HCT116 (cell line): ENCODE data around the gene UBQLN2. TPM values are rescaled to one million over a fixed set of nuclear protein-coding genes. Genes with fewer than 3 reads are reported as not detected.
"Not testable (repeated sequence)": the region's sequence is repeated elsewhere in the genome, so short reads cannot be mapped to it uniquely, and the experiment has no call there.

Experiments
- ATAC-seq: fragments of 200-7000 bp; cut with Tn5 transposase; 2 replicates; pipeline ENCODE4 v1.9.1; 2020; ENCODE audit warnings: mild to moderate bottlenecking, moderate library complexity
- BruUV-seq: library from RNA; stranded (reverse); fragments of 400-500 nt; replicated peaks from 2 replicates; lab custom pipeline; 2021; lab: Mats Ljungman, UMichigan
- CTCF ChIA-PET: fragments of 300-600 bp; sonication (Branson Sonifier 250); formaldehyde crosslinking; loops from one replicate; lab custom pipeline; 2021; ENCODE audit warnings: antibody characterized with exemption; lab: Charles Lee
- POLR2A ChIA-PET: fragments of 300-600, 350-600 bp; sonication (Branson Sonifier 250); formaldehyde crosslinking; loops from one replicate; lab custom pipeline; 2021; ENCODE audit warnings: antibody characterized with exemption; lab: Charles Lee
- RAD21 ChIA-PET, 2 experiments: fragments of 300-600 bp; sonication (Branson Sonifier 250); formaldehyde crosslinking; loops; one replicate each; lab custom pipeline; 2023; ENCODE audit warnings: low total read pairs in 2 of 2; ENCODE audit not compliant: uncharacterized antibody in 2 of 2, unreplicated experiment in 2 of 2, low non-redundant PET in 1 of 2; lab: Charles Lee
- DNase-seq: peaks from one replicate; pipeline ENCODE4 v3.0.0-alpha.2; 2010; ENCODE audit warnings: low read depth, low spot score
- H2AFZ ChIP-seq: fragments of 200-600 bp; shearing (Covaris generic), sonication (generic); 2 replicates; pipeline ENCODE4 v1.6.1; 2017; ENCODE audit warnings: low read depth, mixed run types, mixed read lengths, antibody characterized with exemption, low read length; ENCODE audit not compliant: poor library complexity, severe bottlenecking
- H3K27ac ChIP-seq: 2 replicates; pipeline ENCODE4 v1.5.1; 2012; ENCODE audit warnings: low read depth, low read length
- H3K27me3 ChIP-seq: fragments of 200-600 bp; sonication (generic); 2 replicates; pipeline ENCODE4 v1.6.1; 2016; ENCODE audit warnings: mixed run types, low read length, mixed read lengths; ENCODE audit not compliant: insufficient read depth
- H3K36me3 ChIP-seq, 2 experiments: fragments of 200-500 bp in 1 of 2; fragments of 200-600 bp in 1 of 2; sonication (Bioruptor generic) in 1 of 2; sonication (generic) in 1 of 2; 2 replicates each; pipeline versions ENCODE4 v1.5.1 to v1.6.1; 2014 to 2016; ENCODE audit warnings: low read length in 2 of 2, inconsistent platforms in 1 of 2, mixed read lengths in 1 of 2, mixed run types in 1 of 2; ENCODE audit not compliant: insufficient read depth in 2 of 2, control insufficient read depth in 1 of 2
- H3K4me1 ChIP-seq, 2 experiments: fragments of 200-600 bp in 1 of 2; sonication (generic) in 1 of 2; 2 replicates each; pipeline versions ENCODE4 v1.5.1 to v1.6.1; 2012 to 2017; ENCODE audit warnings: low read length in 2 of 2, inconsistent platforms in 1 of 2, mild to moderate bottlenecking in 1 of 2, mixed read lengths in 1 of 2, mixed run types in 1 of 2, moderate library complexity in 1 of 2; ENCODE audit not compliant: insufficient read depth in 2 of 2, control insufficient read depth in 1 of 2
- H3K4me2 ChIP-seq: fragments of 200-600 bp; sonication (generic); 2 replicates; pipeline ENCODE4 v1.6.1; 2017; ENCODE audit warnings: mixed run types, low read length, mixed read lengths
- H3K4me3 ChIP-seq, 2 experiments: fragments of 200-600 bp in 1 of 2; sonication (generic) in 1 of 2; replicated peaks in 1 of 2; 2 replicates each; pipeline ENCODE4 v1.5.1; 2011 to 2016; ENCODE audit warnings: low read length in 2 of 2, control low read depth in 1 of 2, low read depth in 1 of 2, mild to moderate bottlenecking in 1 of 2, mixed read lengths in 1 of 2, mixed run types in 1 of 2
- H3K79me2 ChIP-seq: fragments of 200-600 bp; sonication (generic); 2 replicates; pipeline ENCODE4 v1.6.1; 2017; ENCODE audit warnings: mild to moderate bottlenecking, mixed run types, low read length, moderate library complexity, mixed read lengths; ENCODE audit not compliant: insufficient read depth
- H3K9ac ChIP-seq: fragments of 200-600 bp; sonication (generic); 2 replicates; pipeline ENCODE4 v1.6.1; 2016; ENCODE audit warnings: low read length, mixed read lengths
- H3K9me2 ChIP-seq: fragments of 200-600 bp; sonication (generic), shearing (Covaris generic); 2 replicates; pipeline ENCODE4 v1.6.1; 2017; ENCODE audit warnings: mixed run types, mild to moderate bottlenecking, moderate library complexity; ENCODE audit not compliant: insufficient read depth
- H3K9me3 ChIP-seq, 2 experiments: fragments of 200-500 bp in 1 of 2; fragments of 200-600 bp in 1 of 2; sonication (Bioruptor generic) in 1 of 2; sonication (generic) in 1 of 2; 2 replicates each; pipeline ENCODE4 v1.6.1; 2014 to 2017; ENCODE audit warnings: low read length in 2 of 2, mixed read lengths in 2 of 2, inconsistent platforms in 1 of 2, low read depth in 1 of 2, mild to moderate bottlenecking in 1 of 2, mixed run types in 1 of 2, moderate library complexity in 1 of 2; ENCODE audit not compliant: control insufficient read depth in 1 of 2, insufficient read depth in 1 of 2
- H4K20me1 ChIP-seq: fragments of 200-600 bp; sonication (generic), shearing (Covaris generic); 2 replicates; pipeline ENCODE4 v1.6.1; 2017; ENCODE audit warnings: mixed run types, mild to moderate bottlenecking, moderate library complexity; ENCODE audit not compliant: insufficient read depth
- EGR1 ChIP-seq: IDR thresholded peaks from 2 replicates; pipeline ENCODE4 v1.6.1; 2012; ENCODE audit warnings: low read depth
- ELF1 ChIP-seq: IDR thresholded peaks from 2 replicates; pipeline ENCODE4 v1.6.1; 2012; ENCODE audit warnings: low read depth, borderline replicate concordance
- EZH2phosphoT487 ChIP-seq: fragments of 200-600 bp; IDR thresholded peaks from 2 replicates; pipeline ENCODE4 v1.6.1; 2018; ENCODE audit warnings: antibody characterized with exemption, borderline replicate concordance
- FOSL1 ChIP-seq: IDR thresholded peaks from 2 replicates; pipeline ENCODE4 v1.6.1; 2012; ENCODE audit warnings: low read depth
- YY1 ChIP-seq: IDR thresholded peaks from 2 replicates; pipeline ENCODE4 v1.6.1; 2011; ENCODE audit warnings: low read length, low read depth, moderate library complexity, mild to moderate bottlenecking; ENCODE audit not compliant: insufficient replicate concordance; ENCODE audit errors: extremely low read depth
- ZNF274 ChIP-seq: fragments of 200-500 bp; sonication (Bioruptor generic); IDR thresholded peaks from 2 replicates; pipeline ENCODE4 v1.6.1; 2014; ENCODE audit warnings: mild to moderate bottlenecking, low read depth, low read length, inconsistent platforms
- intact Hi-C: fragments of 100-400 bp; cut with micrococcal nuclease; formaldehyde crosslinking; loops from 2 replicates; pipeline ENCODE4 v1.10.0; 2022
- total RNA-seq: library from RNA; stranded (reverse); gene quantifications from one replicate; pipeline ENCODE4 v1.2.1, GENCODE V29; 2021; ENCODE audit not compliant: unreplicated experiment
- TF ChIP-seq, protein P1 (sequence below): IDR thresholded peaks from 2 replicates; pipeline ENCODE4 v1.6.1; 2012
- TF ChIP-seq, protein P2 (sequence below): IDR thresholded peaks from 2 replicates; pipeline ENCODE4 v1.6.1; 2012

Gene UBQLN2
- total RNA-seq, 1 experiment from 2014 or later: 20.9 TPM

DNA sequence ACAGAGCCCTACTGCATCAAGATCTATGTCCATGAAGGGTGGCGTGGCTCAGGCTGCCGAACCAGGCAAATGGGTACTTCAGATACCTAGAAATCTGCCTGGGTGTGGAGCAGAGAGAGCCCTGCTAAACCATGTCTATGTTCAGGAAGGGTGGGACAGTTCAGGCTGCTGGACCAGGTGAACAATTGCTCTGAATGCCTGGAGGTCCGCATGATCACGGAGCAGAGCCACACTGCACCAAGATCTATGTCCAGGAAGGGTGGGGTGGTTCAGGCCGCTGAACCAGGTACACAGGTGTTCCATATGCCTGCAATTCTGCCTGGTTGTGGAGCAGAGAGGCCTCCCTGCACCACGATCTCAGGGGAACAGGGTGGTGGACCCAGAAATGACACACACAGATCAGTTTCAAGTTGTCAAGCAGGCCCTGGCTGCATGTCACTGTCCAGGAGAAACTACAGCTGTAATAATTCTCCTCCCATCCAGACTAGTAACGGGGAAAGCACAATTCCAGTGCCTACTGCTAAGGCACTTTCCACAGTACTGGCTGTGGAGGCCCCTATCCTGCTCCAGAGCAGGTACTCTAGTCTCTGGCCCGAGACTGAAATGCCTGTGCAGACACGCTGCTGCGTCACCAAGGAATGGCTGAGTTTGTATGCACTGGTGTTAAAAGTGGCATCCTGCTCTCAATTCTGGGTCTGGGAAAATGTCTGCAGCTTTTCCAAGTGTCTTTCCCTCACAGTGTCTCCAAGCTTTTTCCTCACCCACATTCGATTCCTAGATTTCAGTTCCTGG lies 25.2 kb downstream of the UBQLN2 start:
- TF ChIP-seq, protein P1, sequence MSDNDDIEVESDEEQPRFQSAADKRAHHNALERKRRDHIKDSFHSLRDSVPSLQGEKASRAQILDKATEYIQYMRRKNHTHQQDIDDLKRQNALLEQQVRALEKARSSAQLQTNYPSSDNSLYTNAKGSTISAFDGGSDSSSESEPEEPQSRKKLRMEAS: no peak
- TF ChIP-seq ZNF274 (no peak), ELF1 (no peak), YY1 (no peak), EGR1 (no peak), EZH2phosphoT487 (no peak), FOSL1 (no peak)
- TF ChIP-seq, protein P2, sequence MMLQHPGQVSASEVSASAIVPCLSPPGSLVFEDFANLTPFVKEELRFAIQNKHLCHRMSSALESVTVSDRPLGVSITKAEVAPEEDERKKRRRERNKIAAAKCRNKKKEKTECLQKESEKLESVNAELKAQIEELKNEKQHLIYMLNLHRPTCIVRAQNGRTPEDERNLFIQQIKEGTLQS: no peak
- no peak overlapping the region for H3K4me3 ChIP-seq
- BruUV-seq: no TSS peak
- H3K36me3 ChIP-seq: no peaks in the 10 kb centered on the region
- no peaks in the 10 kb centered on the region for H3K27me3 ChIP-seq
- DNase-seq (no peak), ATAC-seq (no peak)
- ChIA-PET CTCF (no interaction called here), POLR2A (no interaction called here), RAD21 (no interaction called here)
- H3K9me2 ChIP-seq: no peaks in the 10 kb centered on the region
- no peaks in the 10 kb centered on the region; the same call in 1 of the 2 replicates for H4K20me1 ChIP-seq
- no peak overlapping the region for H3K27ac ChIP-seq
- intact Hi-C loops: no loop called here
- H3K9ac ChIP-seq: no peak overlapping the region
- no peaks in the 10 kb centered on the region for H3K79me2 ChIP-seq
- no peaks in the 10 kb centered on the region for H3K4me1 ChIP-seq
- no peaks in the 10 kb centered on the region for H3K9me3 ChIP-seq
- H3K4me2 ChIP-seq: no peak overlapping the region
- H2AFZ ChIP-seq: no peak overlapping the region

DNA sequence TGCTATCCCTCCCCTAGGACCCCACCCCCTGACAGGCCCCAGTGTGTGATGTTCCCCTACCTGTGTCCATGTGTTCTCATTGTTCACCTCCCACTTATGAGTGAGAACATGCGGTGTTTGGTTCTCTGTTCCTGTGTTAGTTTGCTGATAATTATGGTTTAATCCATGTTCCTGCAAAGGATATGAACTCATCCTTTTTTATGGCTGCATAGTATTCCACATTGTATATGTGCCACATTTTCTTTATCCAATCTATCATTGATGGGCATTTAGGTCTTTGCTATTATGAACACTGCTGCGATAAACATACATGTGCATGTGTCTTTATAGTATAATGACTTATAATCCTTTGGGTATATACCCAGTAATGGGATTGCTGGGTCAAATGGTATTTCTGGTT lies 28.4 kb downstream of the UBQLN2 start:
- H3K4me2 ChIP-seq, H3K4me1 ChIP-seq, H3K9me3 ChIP-seq, H3K36me3 ChIP-seq, H3K9ac ChIP-seq, CTCF ChIA-PET, BruUV-seq, DNase-seq, ATAC-seq, H3K79me2 ChIP-seq, H3K9me2 ChIP-seq, H3K27ac ChIP-seq, RAD21 ChIA-PET, intact Hi-C loops, H2AFZ ChIP-seq, POLR2A ChIA-PET, H3K4me3 ChIP-seq, H3K27me3 ChIP-seq, H4K20me1 ChIP-seq: not testable (repeated sequence)
